ENCODE measurements around the gene SLX4IP.

DNA sequence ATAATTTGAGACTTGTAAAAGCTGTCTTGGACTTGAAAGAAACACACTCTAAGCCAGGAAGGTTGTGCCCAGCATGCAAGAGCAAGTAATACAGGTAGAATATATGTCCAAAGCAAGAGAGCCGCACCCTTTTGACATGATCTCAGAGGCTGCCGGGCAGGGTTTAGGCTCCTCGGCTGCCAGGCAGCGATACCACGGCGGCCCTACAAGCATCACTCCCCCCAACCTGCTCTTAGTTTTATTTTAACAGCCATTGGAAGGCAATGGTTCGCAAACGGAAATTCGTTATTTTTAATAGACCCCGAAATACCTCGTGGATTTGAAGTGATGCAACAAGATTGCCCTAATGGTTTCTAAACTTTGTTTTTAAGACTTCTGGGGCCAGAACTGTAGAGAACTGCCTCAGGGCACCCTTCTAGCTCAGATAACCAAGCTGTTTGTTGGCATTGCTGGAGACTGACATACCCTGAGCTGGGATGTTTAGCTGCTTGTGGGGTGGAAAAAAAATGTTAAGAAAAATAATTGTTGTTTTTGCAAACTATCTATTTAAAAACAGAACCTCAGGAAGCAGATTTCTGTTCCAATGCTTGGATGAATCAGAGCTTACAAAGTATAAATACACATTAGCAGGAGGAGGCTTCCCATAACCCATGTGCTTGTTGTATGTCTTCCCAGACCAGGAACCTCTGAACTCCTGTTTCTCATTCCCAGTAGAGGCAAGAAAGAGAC is 199.7 kb downstream of the SLX4IP start:
- no peak for TF ChIP-seq EP300 (IDR thresholded peaks at IDR 0.05)
- no peak for TF ChIP-seq TP53 (CRISPR knock-in tag; IDR thresholded peaks at IDR 0.05)
- TF ChIP-seq, protein P1, sequence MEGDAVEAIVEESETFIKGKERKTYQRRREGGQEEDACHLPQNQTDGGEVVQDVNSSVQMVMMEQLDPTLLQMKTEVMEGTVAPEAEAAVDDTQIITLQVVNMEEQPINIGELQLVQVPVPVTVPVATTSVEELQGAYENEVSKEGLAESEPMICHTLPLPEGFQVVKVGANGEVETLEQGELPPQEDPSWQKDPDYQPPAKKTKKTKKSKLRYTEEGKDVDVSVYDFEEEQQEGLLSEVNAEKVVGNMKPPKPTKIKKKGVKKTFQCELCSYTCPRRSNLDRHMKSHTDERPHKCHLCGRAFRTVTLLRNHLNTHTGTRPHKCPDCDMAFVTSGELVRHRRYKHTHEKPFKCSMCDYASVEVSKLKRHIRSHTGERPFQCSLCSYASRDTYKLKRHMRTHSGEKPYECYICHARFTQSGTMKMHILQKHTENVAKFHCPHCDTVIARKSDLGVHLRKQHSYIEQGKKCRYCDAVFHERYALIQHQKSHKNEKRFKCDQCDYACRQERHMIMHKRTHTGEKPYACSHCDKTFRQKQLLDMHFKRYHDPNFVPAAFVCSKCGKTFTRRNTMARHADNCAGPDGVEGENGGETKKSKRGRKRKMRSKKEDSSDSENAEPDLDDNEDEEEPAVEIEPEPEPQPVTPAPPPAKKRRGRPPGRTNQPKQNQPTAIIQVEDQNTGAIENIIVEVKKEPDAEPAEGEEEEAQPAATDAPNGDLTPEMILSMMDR (IDR thresholded peaks at IDR 0.05), result no peak
- TF ChIP-seq CHD2 (IDR thresholded peaks at IDR 0.05; ENCODE audit: low read length, partially characterized antibody), result no peak
- no peak for TF ChIP-seq HDAC2 (IDR thresholded peaks at IDR 0.05)
- TF ChIP-seq MYC (IDR thresholded peaks at IDR 0.05; ENCODE audit: borderline replicate concordance, low read length), result no peak
- TF ChIP-seq POLR2A (IDR thresholded peaks at IDR 0.05; ENCODE audit: low read length), result no peak
- no peak for TF ChIP-seq SREBF2 (IDR thresholded peaks at IDR 0.05)
- TF ChIP-seq, protein P2, sequence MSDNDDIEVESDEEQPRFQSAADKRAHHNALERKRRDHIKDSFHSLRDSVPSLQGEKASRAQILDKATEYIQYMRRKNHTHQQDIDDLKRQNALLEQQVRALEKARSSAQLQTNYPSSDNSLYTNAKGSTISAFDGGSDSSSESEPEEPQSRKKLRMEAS (IDR thresholded peaks at IDR 0.05), result no peak
- TF ChIP-seq RAD21 (conservative IDR thresholded peaks at IDR 0.05 in 1 of 2, IDR thresholded peaks at IDR 0.05 in 1 of 2), result no peak
- TF ChIP-seq MAFK (IDR thresholded peaks at IDR 0.05; ENCODE audit: partially characterized antibody), result no peak
- no peak for TF ChIP-seq RARB (CRISPR knock-in tag; IDR thresholded peaks at IDR 0.05)
- TF ChIP-seq BHLHE40 (IDR thresholded peaks at IDR 0.05; ENCODE audit: low read depth, low read length), result no peak
